HEK293 (cell line): ENCODE measurements around the gene VTN.

ENCODE experiments used
- BCL6B ChIP-seq: fragments of 450-650 bp; formaldehyde crosslinking; IDR thresholded peaks from 2 replicates; pipeline ENCODE4 v1.5.1; 2017; ENCODE audit warnings: missing biosample characterization, missing genetic modification characterization
- HIC1 ChIP-seq: fragments of 450-650 bp; formaldehyde crosslinking; IDR thresholded peaks from 2 replicates; pipeline ENCODE4 v1.5.1; 2016; ENCODE audit warnings: missing biosample characterization, missing genetic modification characterization
- INSM2 ChIP-seq: fragments of 450-650 bp; formaldehyde crosslinking; IDR thresholded peaks from 2 replicates; pipeline ENCODE4 v1.5.1; 2016; ENCODE audit warnings: missing biosample characterization, missing genetic modification characterization
- SALL2 ChIP-seq: fragments of 450-650 bp; formaldehyde crosslinking; IDR thresholded peaks from 2 replicates; pipeline ENCODE4 v1.5.0; 2017; ENCODE audit warnings: missing biosample characterization, mild to moderate bottlenecking, missing genetic modification characterization, borderline replicate concordance
- ZBTB11 ChIP-seq: fragments of 450-650 bp; formaldehyde crosslinking; conservative IDR thresholded peaks from 2 replicates; pipeline ENCODE4 v1.5.1; 2016; ENCODE audit warnings: low read depth, missing biosample characterization, missing genetic modification characterization
- ZBTB21 ChIP-seq: fragments of 450-650 bp; formaldehyde crosslinking; IDR thresholded peaks from 2 replicates; pipeline ENCODE4 v1.5.1; 2017; ENCODE audit warnings: missing biosample characterization, missing genetic modification characterization
- ZBTB49 ChIP-seq: fragments of 450-650 bp; formaldehyde crosslinking; IDR thresholded peaks from 2 replicates; pipeline ENCODE4 v1.5.1; 2016; ENCODE audit warnings: missing biosample characterization, missing genetic modification characterization, low read depth
- ZEB2 ChIP-seq: fragments of 450-650 bp; formaldehyde crosslinking; IDR thresholded peaks from 2 replicates; pipeline ENCODE4 v1.5.1; 2016; ENCODE audit warnings: missing biosample characterization, missing genetic modification characterization
- ZNF157 ChIP-seq: fragments of 450-650 bp; formaldehyde crosslinking; IDR thresholded peaks from 2 replicates; pipeline ENCODE4 v1.5.1; 2016; ENCODE audit warnings: missing biosample characterization, missing genetic modification characterization
- ZNF16 ChIP-seq: fragments of 450-650 bp; formaldehyde crosslinking; IDR thresholded peaks from 2 replicates; pipeline ENCODE4 v1.5.1; 2016; ENCODE audit warnings: low read depth, missing biosample characterization, missing genetic modification characterization
- ZNF174 ChIP-seq: fragments of 450-650 bp; formaldehyde crosslinking; IDR thresholded peaks from 2 replicates; pipeline ENCODE4 v1.5.0; 2017; ENCODE audit warnings: missing biosample characterization, mild to moderate bottlenecking, missing genetic modification characterization
- ZNF24 ChIP-seq: fragments of 450-650 bp; formaldehyde crosslinking; IDR thresholded peaks from 2 replicates; pipeline ENCODE4 v1.5.1; 2016; ENCODE audit warnings: missing biosample characterization, missing genetic modification characterization
- ZNF274 ChIP-seq, 2 experiments: fragments of 200-500 bp in 1 of 2; fragments of 450-650 bp in 1 of 2; sonication (Bioruptor generic) in 1 of 2; formaldehyde crosslinking in 1 of 2; IDR thresholded peaks; 2 replicates each; pipeline versions ENCODE4 v1.5.1 to v1.6.1; 2014 to 2016; ENCODE audit warnings: borderline replicate concordance in 1 of 2, inconsistent platforms in 1 of 2, low read length in 1 of 2, missing biosample characterization in 1 of 2, missing genetic modification characterization in 1 of 2
- ZNF398 ChIP-seq: fragments of 450-650 bp; formaldehyde crosslinking; IDR thresholded peaks from 2 replicates; pipeline ENCODE4 v1.5.1; 2017; ENCODE audit warnings: missing biosample characterization, missing genetic modification characterization
- ZNF433 ChIP-seq: fragments of 450-650 bp; formaldehyde crosslinking; IDR thresholded peaks from 2 replicates; pipeline ENCODE4 v1.5.1; 2016; ENCODE audit warnings: missing biosample characterization, missing genetic modification characterization, low read depth
- ZNF501 ChIP-seq: fragments of 450-650 bp; formaldehyde crosslinking; IDR thresholded peaks from 2 replicates; pipeline ENCODE4 v1.5.1; 2016; ENCODE audit warnings: missing biosample characterization, missing genetic modification characterization
- ZNF558 ChIP-seq: fragments of 450-650 bp; formaldehyde crosslinking; IDR thresholded peaks from 2 replicates; pipeline ENCODE4 v1.5.1; 2016; ENCODE audit warnings: missing biosample characterization, missing genetic modification characterization
- ZNF560 ChIP-seq: fragments of 450-650 bp; formaldehyde crosslinking; IDR thresholded peaks from 2 replicates; pipeline ENCODE4 v1.5.1; 2017; ENCODE audit warnings: missing biosample characterization, missing genetic modification characterization, borderline replicate concordance
- ZNF596 ChIP-seq: fragments of 450-650 bp; IDR thresholded peaks from 2 replicates; pipeline ENCODE4 v1.5.0; 2018; ENCODE audit warnings: missing biosample characterization, mild to moderate bottlenecking, missing genetic modification characterization, moderate library complexity
- ZNF623 ChIP-seq: fragments of 450-650 bp; formaldehyde crosslinking; IDR thresholded peaks from 2 replicates; pipeline ENCODE4 v1.5.1; 2016; ENCODE audit warnings: missing biosample characterization, missing genetic modification characterization
- ZNF624 ChIP-seq: fragments of 450-650 bp; formaldehyde crosslinking; IDR thresholded peaks from 2 replicates; pipeline ENCODE4 v1.5.1; 2017; ENCODE audit warnings: missing biosample characterization, missing genetic modification characterization
- ZNF777 ChIP-seq: fragments of 450-650 bp; formaldehyde crosslinking; IDR thresholded peaks from 2 replicates; pipeline ENCODE4 v1.5.1; 2017; ENCODE audit warnings: missing biosample characterization, missing genetic modification characterization, borderline replicate concordance
- ZSCAN16 ChIP-seq: fragments of 450-650 bp; formaldehyde crosslinking; IDR thresholded peaks from 2 replicates; pipeline ENCODE4 v1.5.1; 2016; ENCODE audit warnings: missing biosample characterization, missing genetic modification characterization

Gene VTN

GRCh38 chr17:28318759-28319597, 51.1 kb downstream of the VTN start, which contains the start of gene TMEM97 (continued):
- TF ChIP-seq ZBTB49 (tag by site-specific recombination) (no peak), HIC1 (peak; percentile 45), ZNF624 (no peak), INSM2 (tag by site-specific recombination) (0 out of 2 replicates have a peak, but pooled peaks have one; percentile 19), ZNF157 (tag by site-specific recombination) (no peak), ZBTB11 (tag by site-specific recombination) (no peak; the same call in 1 of the 2 replicates), ZNF501 (tag by site-specific recombination) (peak; percentile 93), ZNF623 (tag by site-specific recombination) (no peak), ZBTB21 (tag by site-specific recombination) (no peak), ZNF16 (tag by site-specific recombination) (no peak), ZNF433 (tag by site-specific recombination) (no peak), ZSCAN16 (tag by site-specific recombination) (no peak), ZNF274 (IDR thresholded peaks at IDR 0.05; ENCODE audit: low read length) (no peak), ZNF274 (tag by site-specific recombination; IDR thresholded peaks at IDR 0.05; ENCODE audit: borderline replicate concordance) (no peak), ZNF398 (tag by site-specific recombination) (0 out of 2 replicates have a peak, but pooled peaks have one; percentile 17), ZNF558 (tag by site-specific recombination) (no peak), ZNF777 (no peak), BCL6B (tag by site-specific recombination) (no peak), ZEB2 (peak; percentile 83), ZNF24 (peak; percentile 71; the same call in 1 of the 2 replicates), ZNF174 (no peak), ZNF560 (tag by site-specific recombination) (no peak), ZNF596 (tag by site-specific recombination) (no peak), SALL2 (tag by site-specific recombination) (no peak)
